Endometrium (tissue), 2 donors: Measurements from ENCODE around the gene FRMD4B.
A peak's percentile ranks its signal among the peaks of the same experiment; 100 is the strongest.

ENCODE experiments used
- FAIRE-seq: peaks from 2 replicates; lab custom pipeline; 2012; peaks lifted over from hg19 to GRCh38; lab: Jason Lieb, UNC
- donor health status: control.
- donor health status: control.

FRMD4B gene

DNA sequence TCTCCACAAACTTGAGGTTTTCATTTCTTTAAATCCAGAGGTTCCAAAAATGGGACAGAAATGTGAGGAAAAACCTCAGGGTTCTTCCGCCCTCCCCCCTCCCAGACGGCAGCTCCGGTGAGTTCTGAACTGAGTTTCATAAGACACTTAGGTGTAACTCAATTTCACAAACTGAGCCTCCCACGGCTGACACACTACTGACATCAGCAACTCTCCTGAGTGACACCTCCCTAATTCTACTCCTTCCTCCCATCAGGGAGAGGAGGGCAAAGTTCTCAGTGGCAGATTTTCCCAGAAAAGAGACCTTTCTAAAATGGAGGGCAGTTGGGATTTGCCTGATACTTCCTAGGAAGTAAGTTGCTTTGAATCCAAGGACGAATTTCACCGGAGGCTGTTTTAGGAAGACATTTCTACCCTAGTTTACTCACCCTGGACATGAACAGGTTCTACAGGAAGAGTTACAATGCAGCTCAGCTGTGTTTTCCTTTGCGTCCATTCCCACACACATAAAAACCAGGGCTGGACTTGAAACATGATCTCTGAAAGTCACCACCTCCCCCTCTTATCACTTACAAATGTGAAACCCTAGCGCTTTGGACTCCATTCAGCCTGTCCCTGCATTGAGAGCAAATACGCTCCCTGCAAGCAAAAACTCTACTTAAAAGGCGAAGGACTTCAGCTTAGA, 185.4 kb downstream of the FRMD4B start:
- FAIRE-seq: peak; percentile 74

DNA sequence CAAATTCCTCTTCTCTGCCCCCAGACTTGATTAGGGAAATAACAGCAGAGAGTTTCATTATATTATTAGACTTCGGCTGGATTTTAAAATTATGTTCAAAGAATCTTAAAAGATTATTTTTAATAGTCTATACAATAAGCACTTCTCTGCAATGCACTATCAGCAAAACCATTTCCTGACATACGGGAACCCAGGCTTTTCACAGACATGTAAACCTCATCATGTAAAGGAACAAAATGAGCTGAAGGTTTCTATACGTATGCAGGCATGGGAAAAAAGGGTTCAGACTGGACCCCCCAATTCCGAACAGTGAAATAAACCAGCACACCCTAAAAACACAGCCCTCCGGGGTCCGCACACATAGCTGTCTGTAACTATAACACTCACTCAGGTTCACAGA, 185.9 kb downstream of the FRMD4B start:
- no peak for FAIRE-seq

DNA sequence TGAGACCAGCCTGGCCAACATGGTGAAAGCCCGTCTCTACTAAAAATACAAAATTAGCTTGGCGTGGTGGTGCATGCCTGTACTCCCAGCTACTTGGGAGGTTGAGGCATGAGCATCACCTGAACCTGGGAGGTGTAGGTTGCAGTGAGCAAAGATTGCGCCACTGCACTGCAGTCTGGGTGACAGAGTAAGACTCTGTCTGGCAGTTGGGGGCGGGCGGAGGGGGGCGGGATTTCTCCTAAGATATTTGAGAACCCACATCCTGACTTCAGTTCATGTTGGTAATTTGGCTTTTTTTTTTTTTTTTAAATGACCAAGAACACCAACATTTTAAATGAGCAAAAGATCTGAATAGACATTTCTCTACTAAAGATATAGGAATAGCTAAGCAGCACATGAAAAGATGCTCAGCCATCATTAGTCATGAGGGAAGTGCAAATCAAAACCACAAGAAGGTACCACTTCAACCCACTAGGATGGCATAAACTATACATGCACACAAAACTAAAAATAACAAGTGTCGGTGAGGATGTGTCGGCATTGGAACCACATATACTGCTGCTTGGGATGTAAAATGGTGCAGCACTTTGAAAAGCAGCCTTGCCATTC, 187.9 kb downstream of the FRMD4B start:
- no peak for FAIRE-seq

DNA sequence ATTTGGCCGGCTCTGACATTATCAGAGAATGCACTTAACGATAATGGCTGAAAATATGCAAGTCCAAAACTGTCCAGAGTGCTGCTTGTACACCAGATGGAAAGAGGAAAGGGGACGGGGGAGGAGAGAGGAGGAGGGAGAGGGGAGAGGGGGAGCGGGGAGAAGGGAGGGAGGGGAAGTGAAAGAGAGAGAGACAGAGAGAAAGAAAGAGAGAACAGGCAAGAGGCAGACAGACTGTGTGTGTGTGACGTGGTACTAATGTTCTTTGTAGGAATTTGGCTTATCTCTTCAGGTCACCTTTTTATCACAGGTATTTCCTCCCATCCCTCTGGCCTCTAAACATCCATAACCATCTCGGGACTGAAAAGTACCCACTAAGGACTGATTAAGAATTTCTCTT, 188.4 kb downstream of the FRMD4B start:
- FAIRE-seq: no peak

DNA sequence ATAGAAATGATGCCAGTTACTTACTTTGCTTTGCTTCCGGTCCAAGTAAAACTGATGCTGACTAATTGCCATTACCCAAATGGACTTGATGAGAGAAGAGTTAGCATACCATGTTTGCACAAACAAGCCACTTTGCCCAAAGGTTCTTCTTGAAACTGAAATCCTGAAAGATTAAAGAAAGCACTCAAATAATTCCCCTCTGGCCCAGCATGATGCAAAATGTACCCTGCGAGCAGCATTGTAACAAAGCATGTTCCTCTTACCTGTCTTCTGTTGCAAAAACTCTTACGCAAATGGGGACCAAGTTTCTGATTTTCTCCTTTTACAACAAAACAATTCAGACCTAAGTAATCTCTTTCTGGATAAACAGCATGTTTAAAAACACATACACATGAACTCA, 189.0 kb downstream of the FRMD4B start:
- FAIRE-seq: no peak

DNA sequence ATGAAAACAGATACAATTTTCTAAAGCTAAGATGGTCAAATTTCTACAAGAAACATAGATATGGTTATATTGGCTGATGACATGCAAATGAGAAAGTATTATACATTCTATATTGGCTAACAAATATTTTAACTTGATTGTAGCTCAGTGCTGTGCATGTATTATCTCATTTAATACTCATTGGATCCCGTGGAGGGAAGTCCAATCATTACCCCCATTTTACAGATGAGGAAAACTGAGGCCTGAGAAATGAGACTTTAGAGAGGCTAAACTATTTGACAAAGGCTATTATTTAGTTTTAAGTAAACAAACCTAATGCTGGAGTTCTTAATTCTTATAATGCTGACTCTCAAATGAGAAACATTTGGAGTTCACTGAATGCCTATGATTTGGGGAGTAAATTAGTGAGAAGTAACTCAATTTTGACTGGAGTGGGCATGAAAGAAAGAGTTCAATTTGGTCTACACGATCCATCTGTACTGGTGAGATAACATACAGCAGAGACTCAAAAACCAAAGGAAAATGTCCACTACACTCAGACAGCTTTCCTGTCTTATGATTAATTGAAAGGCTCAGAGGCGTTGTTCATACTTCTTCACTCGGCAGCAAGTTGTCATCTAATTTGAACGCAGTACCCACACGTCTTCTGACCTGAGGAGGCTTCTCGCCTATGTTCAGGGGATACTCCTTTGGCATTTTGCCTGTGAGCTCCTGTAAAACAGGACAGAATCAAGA, 191.3 kb downstream of the FRMD4B start:
- no peak for FAIRE-seq

DNA sequence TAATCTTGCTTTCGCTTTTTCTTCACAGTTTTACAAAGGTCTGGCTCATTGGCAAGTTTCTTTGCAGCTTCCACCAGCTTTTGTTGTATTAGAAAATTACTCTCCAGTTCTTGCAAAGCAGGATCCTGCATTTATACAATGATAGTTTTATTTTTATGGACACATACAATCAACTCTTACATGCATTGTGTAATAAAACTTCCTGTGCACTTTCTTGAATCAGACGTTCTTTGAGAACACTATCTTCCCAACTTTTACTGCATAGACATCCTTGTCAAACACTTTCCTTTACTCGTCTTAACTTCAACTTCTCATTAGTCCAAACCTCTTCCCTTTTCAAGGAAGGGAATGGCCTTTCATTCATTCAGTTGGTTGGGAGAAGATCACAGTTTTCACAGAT, 192.1 kb downstream of the FRMD4B start:
- no peak for FAIRE-seq

DNA sequence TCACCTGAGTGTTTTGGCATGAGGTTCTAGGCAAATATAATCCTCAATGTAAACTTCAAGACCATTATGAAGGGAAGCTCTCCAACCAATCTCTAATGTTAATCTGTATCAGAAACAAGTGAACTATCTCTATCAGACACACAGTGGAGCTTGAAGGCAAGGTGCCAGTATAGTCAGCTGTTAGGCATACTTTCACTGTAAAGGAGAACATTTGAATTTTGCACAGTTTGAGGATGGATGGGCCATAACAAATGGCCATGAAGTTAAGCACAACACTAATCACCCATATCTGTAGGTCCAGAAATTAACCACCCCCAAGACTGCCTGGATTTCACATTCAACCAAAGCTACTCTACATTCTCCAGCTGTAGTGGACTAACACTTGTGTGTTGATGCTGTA, 194.4 kb downstream of the FRMD4B start:
- no peak for FAIRE-seq

DNA sequence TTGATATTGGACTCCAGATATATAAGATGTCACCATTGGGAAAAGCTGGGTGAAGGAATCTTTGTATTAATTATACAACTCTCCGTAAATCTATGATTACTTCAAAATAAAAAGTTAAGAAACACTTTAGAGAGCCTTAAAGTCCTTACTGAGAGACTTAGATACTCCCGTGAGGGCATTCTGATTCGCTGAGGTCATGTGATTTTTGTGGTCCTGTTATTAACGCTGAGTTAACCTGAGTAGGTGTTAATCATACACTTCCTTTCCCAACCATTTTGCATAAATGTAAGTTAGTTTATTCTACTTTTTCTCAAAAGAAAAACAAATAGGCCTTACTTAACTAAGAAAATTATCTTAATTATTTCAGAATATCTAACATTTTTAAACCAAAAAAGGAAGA, 196.4 kb downstream of the FRMD4B start:
- no peak for FAIRE-seq

DNA sequence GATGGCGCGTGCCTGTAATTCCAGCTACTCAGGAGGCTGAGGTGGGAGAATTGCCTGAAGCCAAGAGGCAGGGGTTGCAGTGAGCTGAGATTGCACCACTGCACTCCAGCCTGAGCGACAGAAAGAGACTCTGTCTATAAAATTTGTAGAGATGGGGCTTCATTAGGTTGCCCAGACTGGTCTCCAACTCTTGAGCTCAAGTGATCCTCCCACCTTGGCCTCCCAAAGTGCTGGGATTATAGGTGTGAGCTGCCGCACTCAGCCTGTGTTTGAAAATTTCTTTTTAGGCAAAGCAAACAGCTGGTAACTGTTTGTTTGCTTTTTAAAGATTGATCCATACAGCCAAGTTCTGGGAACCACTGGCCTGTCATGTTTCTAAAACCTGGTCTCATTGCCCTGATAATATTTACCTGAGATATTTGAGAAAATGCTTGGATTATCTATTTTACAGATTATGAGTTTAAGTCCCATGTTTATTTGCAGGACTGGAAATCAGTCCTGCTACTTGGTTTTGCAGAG, 199.3 kb downstream of the FRMD4B start:
- no peak for FAIRE-seq

DNA sequence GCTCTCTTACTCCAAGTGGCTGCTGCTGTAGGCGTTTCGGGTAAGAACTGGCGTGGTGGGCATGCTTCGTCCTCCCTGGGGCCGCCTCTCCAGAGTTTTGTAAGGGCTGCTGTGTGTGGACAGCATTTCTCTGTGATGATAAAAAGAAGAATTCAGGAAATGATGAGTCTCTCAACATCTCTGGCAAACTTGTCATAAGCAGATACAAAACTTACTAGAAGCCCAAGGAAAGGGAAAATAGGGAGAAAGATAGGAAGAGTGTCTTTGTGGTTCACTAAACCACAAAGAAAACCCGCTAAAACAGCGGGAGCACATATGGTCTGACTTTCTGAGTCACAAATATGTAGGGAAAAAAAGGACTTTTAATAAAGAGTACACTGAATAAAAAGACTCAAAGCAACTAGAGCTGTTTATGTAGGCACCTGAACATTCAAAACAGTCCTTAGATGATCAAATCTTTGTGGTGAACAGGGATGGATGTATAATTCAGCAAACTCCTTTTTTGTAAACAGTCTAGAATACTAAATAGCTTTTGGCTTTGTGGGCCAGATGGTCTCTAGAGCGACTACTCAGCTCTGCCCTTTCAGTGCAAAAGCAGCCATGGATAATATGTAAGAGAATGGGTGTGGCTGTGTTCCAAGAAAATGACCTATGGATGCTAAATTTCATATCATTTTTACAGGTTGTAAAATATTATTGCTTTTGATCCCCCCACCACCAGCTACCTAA, 203.1 kb downstream of the FRMD4B start:
- FAIRE-seq: no peak

DNA sequence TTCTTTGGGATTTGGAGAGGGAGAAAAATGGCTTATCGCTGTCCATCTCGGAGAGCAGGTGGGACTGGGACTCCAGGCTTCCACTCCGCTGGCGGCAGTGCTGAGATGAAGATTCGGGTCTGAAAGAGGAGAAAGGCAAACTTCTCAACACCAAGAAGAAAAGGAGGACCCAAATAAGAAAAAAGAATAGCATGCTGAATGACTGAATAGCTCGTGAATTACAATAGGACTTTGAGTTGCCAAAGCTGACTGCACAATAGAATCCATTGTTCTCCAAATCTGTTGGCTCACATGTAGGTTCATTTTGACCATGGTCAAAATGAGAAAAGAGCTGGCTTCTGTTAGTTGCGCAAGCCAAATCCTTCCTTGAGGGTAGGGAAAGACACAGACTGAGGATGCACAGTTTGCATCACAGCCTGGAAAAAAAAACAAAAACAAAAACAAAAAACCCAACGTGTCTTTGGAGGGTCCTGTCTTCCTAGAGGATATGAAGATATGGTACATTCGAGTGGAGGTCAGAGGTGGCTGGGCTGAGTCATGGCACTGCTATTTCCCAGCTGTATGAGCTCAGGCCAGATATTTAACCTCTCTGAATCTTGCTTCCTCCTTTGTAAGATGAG, 204.2 kb downstream of the FRMD4B start:
- no peak for FAIRE-seq

DNA sequence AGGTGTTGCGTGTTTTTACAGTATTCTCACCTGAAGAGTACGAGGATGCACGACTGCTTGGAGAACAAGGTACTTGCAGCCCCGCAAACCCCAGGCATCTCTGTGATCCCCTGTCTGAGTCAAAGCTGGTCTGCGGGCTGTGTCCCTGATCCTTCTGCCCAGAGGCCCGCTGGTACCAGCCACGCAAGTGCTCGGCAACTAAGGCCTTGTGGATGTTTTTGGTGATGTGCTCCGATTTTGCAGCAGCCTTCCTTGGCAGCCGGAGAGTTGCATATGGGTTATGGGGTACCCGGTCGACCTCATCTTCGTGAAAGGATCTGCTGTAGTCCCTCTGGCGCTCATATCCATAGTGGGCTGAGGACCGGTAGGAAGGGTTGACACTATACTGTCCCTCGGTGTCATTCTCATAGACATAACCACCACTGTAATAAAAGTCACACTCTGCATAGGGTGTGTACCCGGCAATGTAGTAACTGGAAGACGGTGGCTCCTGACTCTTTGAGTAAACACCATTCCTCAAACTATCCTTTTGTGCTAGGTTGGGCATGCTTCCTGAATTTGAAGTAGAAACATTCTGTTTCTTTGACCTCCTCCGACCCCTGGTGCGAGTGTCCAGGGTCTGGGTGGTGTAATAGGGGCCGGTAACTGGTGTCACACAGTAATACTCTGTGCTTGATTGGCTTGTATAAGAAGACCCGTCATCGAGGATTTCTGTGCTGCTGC, 204.9 kb downstream of the FRMD4B start:
- no peak for FAIRE-seq

DNA sequence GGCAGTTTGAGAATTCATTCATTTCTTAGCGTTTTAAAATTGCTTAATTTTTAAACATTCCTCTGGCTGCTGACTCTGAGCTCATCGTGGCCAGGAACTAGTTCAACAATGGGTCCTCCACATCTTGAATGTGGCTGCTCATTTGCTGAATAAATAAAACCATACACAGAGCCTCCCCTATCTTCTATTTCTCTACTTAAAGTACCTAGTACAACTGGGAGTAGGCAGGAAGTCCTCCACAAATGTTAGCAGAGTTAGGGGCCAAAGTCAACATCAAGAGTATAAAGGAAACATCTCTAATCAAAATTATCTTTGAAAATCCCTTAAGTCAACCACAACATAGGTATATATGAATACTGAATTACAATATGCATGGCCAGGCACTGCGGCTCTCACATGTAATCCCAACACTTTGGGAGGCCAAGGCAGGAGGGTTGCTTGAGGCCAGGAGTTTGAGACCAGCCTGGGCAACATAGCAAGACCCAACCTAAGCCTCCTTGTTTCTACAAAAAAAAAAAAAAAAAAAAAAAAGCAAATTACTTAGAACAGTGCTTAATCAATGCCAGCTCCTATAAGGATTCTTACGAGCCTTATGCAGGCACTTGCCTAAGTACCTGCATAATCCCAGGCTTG, 206.0 kb downstream of the FRMD4B start:
- no peak for FAIRE-seq

DNA sequence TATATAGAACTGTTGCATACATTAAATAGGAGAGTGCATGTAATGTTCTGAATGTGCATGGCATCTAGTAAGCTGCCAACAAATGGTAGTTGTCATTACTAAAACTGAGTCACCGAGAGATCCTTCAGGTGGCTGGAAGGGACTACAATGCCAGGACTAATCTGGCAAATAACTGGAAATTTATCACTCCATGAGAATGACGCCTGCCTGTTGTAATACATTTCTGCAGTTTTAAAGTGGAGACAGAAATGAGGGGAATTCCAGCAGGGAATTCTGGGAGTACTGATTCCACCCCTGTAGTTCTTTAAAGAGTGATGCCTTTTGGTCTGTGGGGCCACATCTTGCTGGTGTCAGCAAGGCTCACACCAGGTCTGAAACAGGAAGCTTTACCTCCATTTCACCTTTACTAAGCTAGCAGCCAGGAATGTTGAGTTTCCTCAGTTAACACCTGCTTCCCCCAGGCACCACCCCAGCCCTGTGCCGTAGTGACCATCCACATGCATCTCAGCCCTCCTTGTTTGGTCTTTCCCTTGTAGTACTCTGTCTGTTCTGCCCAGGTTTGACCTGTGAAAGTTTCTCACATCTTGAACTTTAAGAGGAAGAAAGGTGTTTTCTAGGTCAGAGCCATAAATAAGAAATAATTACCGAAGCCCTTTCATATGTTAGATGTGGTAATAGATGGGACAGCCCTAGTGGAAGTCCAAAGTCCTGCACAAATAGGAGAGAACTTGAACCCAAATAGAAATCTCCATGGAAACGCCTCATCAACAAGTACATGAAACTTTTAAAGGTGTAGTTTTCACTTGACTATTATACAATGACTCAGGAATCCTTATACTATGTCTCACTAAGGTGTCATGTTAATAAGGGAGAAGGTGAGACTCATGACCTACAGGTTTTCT, 206.8 kb downstream of the FRMD4B start:
- no peak for FAIRE-seq

DNA sequence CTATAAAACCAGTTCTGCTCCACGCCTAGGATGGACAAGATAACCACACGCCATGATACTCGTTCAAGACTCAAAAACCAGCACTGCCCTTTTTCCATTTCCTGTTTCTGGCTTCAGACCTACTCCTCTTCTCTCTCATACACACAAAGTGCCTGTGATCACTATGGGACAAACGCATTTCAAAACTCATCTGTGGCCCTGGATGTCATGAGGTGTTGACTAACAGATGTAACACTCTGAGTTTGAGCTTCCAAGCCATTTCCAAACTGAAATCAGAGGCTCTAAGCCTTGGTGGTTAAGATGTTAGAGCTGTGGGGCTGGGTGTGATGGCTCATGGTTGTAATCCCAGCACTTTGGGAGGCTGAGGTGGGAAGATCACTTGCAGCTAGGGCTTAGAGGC, 207.8 kb downstream of the FRMD4B start:
- FAIRE-seq: no peak

DNA sequence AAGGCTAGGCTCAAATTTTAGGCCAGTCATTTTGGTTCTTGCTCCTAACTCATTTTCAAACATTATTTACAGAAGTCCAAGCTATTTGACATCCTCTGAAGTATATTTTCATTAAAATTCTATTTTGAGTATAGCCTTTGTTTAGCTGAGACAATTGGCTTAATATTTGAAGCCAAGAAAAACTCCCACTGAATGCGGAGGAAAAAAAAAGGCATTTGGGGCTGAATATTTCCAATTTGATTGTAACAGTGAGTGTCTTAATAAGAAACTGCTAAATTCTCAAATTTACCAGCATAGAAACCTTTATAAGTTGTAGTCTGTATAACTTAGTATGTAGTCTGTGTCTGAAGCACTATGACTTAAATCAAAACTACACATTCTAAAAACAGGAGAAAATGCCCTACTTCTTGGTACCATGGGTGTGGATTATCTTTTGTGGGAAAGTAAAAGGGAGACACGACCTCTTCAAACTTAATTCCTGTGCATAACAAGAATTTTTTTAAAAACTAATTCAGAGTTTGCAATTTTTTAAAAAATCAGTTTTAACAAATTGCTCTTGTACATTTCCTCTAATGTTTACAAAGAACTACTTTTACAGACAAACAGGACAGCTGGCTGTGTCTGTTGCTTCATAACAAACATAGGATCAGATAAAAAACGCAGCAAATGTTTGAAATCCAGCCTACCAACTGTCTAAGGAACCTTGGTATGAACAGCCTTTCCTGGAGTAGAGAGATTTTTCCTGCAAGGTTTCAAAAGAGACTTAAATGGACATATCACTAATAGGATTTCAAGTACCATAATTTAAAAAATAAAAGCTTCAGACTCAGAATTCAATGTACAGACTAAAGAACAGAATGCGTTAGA, 210.8 kb downstream of the FRMD4B start:
- no peak for FAIRE-seq

DNA sequence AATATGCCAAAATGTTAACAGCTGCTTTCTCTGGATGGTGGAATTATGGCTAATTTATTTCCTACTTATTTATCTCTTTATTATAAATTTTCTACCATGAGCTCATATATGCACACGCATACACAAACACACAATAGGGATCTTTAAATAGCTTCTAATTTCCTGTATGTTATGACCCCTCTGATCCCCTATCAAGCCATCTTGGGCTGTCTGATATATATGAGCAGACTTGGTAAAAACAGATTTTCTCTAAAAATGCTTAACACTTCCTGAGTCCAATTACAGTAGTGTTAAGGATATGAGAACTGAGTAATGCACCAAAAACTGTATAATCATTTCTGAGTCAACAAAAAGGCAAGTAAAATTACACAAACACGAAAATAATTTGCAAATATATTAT, 211.4 kb downstream of the FRMD4B start:
- no peak for FAIRE-seq

DNA sequence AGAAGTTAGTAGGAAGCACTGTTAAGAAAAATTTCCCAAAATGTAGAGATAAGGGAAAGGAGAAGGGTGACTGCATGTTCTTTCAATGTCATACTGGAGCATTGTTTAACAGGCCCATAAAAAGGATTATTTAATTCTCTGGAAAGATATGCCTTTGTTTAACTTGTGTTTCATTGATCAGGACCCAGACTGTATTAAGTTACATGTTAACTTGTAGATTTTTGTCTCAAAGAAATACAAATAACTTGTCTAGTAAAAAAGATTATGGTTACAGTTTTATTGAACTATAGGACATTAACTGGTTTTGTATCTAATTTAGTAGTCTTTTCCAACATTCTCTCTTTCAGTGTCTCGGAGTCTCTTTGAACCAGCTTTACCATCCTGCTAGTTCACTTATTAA, 213.8 kb downstream of the FRMD4B start:
- no peak for FAIRE-seq
